ENCODE results near the gene VPS37C.

DNA sequence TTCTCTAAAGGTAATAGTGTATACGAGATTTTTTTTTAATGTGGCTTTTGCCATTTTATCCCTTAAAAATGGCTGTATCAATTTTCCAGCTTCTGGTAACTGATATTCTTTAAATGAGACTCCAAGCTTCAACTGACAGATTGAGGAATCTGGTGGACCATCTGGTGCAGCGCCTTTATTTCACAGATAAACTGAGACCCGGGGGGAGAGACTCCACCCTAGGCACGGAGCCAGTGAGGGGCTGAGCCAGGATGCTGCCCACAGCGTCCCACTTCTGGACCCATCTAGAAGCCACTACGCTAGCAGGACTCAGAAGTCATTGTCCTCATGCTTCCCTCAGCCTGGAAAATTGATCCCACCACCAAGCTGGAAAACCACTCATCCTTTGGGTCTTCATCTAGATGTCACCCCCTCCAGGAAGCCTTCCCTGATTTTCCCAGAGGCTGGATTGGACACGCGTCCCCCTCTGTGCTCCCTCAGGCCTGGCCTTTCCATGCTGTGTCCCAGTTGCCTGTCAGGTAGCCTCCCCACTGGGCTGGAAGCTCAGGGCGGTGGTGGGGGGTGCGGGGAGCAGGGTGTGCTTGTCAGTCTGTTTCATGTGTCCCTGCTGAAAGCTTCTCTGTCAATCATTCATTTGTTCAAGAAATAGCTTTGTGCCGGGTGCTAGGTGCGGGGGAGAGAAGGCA lies 71.3 kb downstream of the VPS37C start:
- no peak for TF ChIP-seq CHD2 (IDR thresholded peaks at IDR 0.05; ENCODE audit: borderline replicate concordance, low read depth, low read length)
- TF ChIP-seq EZH2 (IDR thresholded peaks at IDR 0.05; ENCODE audit: borderline replicate concordance, control insufficient read depth, low read depth, low read length), result no peak
- TF ChIP-seq JUND (IDR thresholded peaks at IDR 0.05; ENCODE audit: low read depth, low read length), result no peak
- TF ChIP-seq, protein P1, sequence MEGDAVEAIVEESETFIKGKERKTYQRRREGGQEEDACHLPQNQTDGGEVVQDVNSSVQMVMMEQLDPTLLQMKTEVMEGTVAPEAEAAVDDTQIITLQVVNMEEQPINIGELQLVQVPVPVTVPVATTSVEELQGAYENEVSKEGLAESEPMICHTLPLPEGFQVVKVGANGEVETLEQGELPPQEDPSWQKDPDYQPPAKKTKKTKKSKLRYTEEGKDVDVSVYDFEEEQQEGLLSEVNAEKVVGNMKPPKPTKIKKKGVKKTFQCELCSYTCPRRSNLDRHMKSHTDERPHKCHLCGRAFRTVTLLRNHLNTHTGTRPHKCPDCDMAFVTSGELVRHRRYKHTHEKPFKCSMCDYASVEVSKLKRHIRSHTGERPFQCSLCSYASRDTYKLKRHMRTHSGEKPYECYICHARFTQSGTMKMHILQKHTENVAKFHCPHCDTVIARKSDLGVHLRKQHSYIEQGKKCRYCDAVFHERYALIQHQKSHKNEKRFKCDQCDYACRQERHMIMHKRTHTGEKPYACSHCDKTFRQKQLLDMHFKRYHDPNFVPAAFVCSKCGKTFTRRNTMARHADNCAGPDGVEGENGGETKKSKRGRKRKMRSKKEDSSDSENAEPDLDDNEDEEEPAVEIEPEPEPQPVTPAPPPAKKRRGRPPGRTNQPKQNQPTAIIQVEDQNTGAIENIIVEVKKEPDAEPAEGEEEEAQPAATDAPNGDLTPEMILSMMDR (IDR thresholded peaks at IDR 0.05 in 2 of 3, conservative IDR thresholded peaks at IDR 0.05 in 1 of 3; ENCODE audit: control insufficient read depth in 2 of 3, extremely low read depth in 1 of 3, insufficient read depth in 1 of 3, low read depth in 3 of 3, low read length in 3 of 3), result no peak
- no peak for TF ChIP-seq YY1 (IDR thresholded peaks at IDR 0.05; ENCODE audit: low read depth, low read length)
- no peak for TF ChIP-seq RB1 (IDR thresholded peaks at IDR 0.05; ENCODE audit: borderline replicate concordance)
- TF ChIP-seq RAD21 (IDR thresholded peaks at IDR 0.05; ENCODE audit: insufficient read depth, low read depth, low read length), result no peak
- no peak for TF ChIP-seq POLR2AphosphoS2 (IDR thresholded peaks at IDR 0.05; ENCODE audit: low read depth, low read length)
- no peak for TF ChIP-seq CBX3 (IDR thresholded peaks at IDR 0.05; ENCODE audit: borderline replicate concordance, low read depth)
- TF ChIP-seq POLR2A (IDR thresholded peaks at IDR 0.05; ENCODE audit: low read depth, low read length), result no peak
- no peak for TF ChIP-seq ATF7 (IDR thresholded peaks at IDR 0.05; ENCODE audit: low read depth)

All from GM12878 (cell line).